ENCODE data around the gene SHC1.

SHC1 gene

GRCh38 chr1:154940651-154941194 lies 29.8 kb downstream of the SHC1 start:
- DNase-seq (ENCODE audit: low read depth in 2 of 3, low spot score in 2 of 3) = no peak

GRCh38 chr1:154940213-154940560 lies 30.4 kb downstream of the SHC1 start:
- DNase-seq (ENCODE audit: low read depth in 2 of 3, low spot score in 2 of 3) = no peak

- DNase-seq (ENCODE audit: low read depth in 2 of 3, low spot score in 2 of 3) = no peak
Observed at GRCh38 chr1:154938604-154939399, 31.7 kb downstream of the SHC1 start.

GRCh38 chr1:154937988-154938386 lies 32.6 kb downstream of the SHC1 start:
- no peak for DNase-seq (ENCODE audit: low read depth in 2 of 3, low spot score in 2 of 3)

GRCh38 chr1:154937085-154937987 lies 33.2 kb downstream of the SHC1 start:
- DNase-seq (ENCODE audit: low read depth in 2 of 3, low spot score in 2 of 3) = peak in 2 of 3 experiments; percentile 68 to 75

GRCh38 chr1:154936555-154937084 lies 33.9 kb downstream of the SHC1 start, which contains the start of gene PMVK:
PMVK (minus strand) TSS chr1:154936719; CDS start chr1:154936685, 34 bp downstream.
- DNase-seq (ENCODE audit: low read depth in 2 of 3, low spot score in 2 of 3) = peak; percentile 79 to 88 (median 80)

- DNase-seq (ENCODE audit: low read depth in 2 of 3, low spot score in 2 of 3) = no peak
Observed at GRCh38 chr1:154935749-154936554, 34.6 kb downstream of the SHC1 start.

GRCh38 chr1:154934358-154934948 lies 36.1 kb downstream of the SHC1 start:
- no peak for DNase-seq (ENCODE audit: low read depth in 2 of 3, low spot score in 2 of 3)

- no peak for DNase-seq (ENCODE audit: low read depth in 2 of 3, low spot score in 2 of 3)
Observed at GRCh38 chr1:154931940-154932487, 38.5 kb downstream of the SHC1 start.

- no peak for DNase-seq (ENCODE audit: low read depth in 2 of 3, low spot score in 2 of 3)
Observed at GRCh38 chr1:154926201-154926600, 44.3 kb downstream of the SHC1 start.

GRCh38 chr1:154925335-154926170 lies 45.0 kb downstream of the SHC1 start:
- no peak for DNase-seq (ENCODE audit: low read depth in 2 of 3, low spot score in 2 of 3)

GRCh38 chr1:154923695-154924094 lies 46.9 kb downstream of the SHC1 start:
- no peak for DNase-seq (ENCODE audit: low read depth in 2 of 3, low spot score in 2 of 3)

GRCh38 chr1:154913273-154913672 lies 57.3 kb downstream of the SHC1 start:
- DNase-seq (ENCODE audit: low read depth in 2 of 3, low spot score in 2 of 3) = no peak

GRCh38 chr1:154912755-154913154 lies 57.8 kb downstream of the SHC1 start:
- no peak for DNase-seq (ENCODE audit: low read depth in 2 of 3, low spot score in 2 of 3)

Data from activated CD8-positive, alpha-beta memory T cell treated with anti-CD3 and anti-CD28 coated beads for 48 hours (primary cell).